K562 (cell line): ENCODE results near the gene BTF3L4. TPM values are rescaled to one million over a fixed set of nuclear protein-coding genes. Genes with fewer than 3 reads are reported as not detected.

Experiments
- BCL6 ChIP-seq: fragments of 250-450 bp; sonication (Bioruptor Pico); IDR thresholded peaks from 2 replicates; pipeline ENCODE4 v1.4.0; 2020
- ELF2 ChIP-seq: fragments of 250-450 bp; sonication (Bioruptor Pico); IDR thresholded peaks from 2 replicates; pipeline ENCODE4 v1.5.0; 2021; ENCODE audit warnings: mild to moderate bottlenecking
- FOXA1 ChIP-seq: fragments of 450-650 bp; IDR thresholded peaks from 2 replicates; pipeline ENCODE4 v1.6.1; 2016; ENCODE audit warnings: mild to moderate bottlenecking, borderline replicate concordance
- GTF2E2 ChIP-seq: fragments of 200-800 bp; sonication (Bioruptor generic); IDR thresholded peaks from 2 replicates; pipeline ENCODE4 v1.6.1; 2016; ENCODE audit warnings: missing genetic modification characterization, missing compliant biosample characterization
- HMG20A ChIP-seq: fragments of 450-650 bp; formaldehyde crosslinking; conservative IDR thresholded peaks from 2 replicates; pipeline ENCODE4 v1.4.0; 2020; ENCODE audit warnings: mild to moderate bottlenecking, mixed read lengths
- HMG20B ChIP-seq: fragments of 250-450 bp; sonication (Bioruptor Pico); IDR thresholded peaks from 2 replicates; pipeline ENCODE4 v1.5.0; 2021; ENCODE audit warnings: mild to moderate bottlenecking
- ILK ChIP-seq: fragments of 450-650 bp; IDR thresholded peaks from 2 replicates; pipeline ENCODE4 v1.6.1; 2016; ENCODE audit warnings: missing genetic modification characterization, low read depth, mild to moderate bottlenecking, missing compliant biosample characterization, moderate library complexity, borderline replicate concordance
- JUN ChIP-seq, 2 experiments: sonication (generic) in 1 of 2; formaldehyde crosslinking in 1 of 2; IDR thresholded peaks; 2 replicates each; pipeline versions ENCODE4 v1.6.1 to v1.8.0; 2012 to 2022; ENCODE audit warnings: borderline replicate concordance in 2 of 2, mild to moderate bottlenecking in 2 of 2, improper control_type of control experiment in 1 of 2, low read depth in 1 of 2, low read length in 1 of 2, missing genetic modification reagents in 1 of 2
- KLF16 ChIP-seq: IDR thresholded peaks from 2 replicates; pipeline ENCODE4 v1.6.1; 2016; ENCODE audit warnings: antibody characterized with exemption
- NBN ChIP-seq: fragments of 450-650 bp; IDR thresholded peaks from 2 replicates; pipeline ENCODE4 v1.6.1; 2016; ENCODE audit warnings: low read depth, mild to moderate bottlenecking
- PHB ChIP-seq: fragments of 250-450 bp; sonication (Bioruptor Pico); IDR thresholded peaks from 2 replicates; pipeline ENCODE4 v1.5.0; 2021
- SRSF9 ChIP-seq: fragments of 200-400 bp; formaldehyde crosslinking; IDR thresholded peaks from 2 replicates; pipeline ENCODE4 v1.6.1; 2017; ENCODE audit warnings: low read depth, low read length, borderline replicate concordance
- TRIM25 ChIP-seq: fragments of 450-650 bp; IDR thresholded peaks from 2 replicates; pipeline ENCODE4 v1.7.0; 2016; ENCODE audit warnings: borderline replicate concordance
- ZBTB17 ChIP-seq: fragments of 450-650 bp; formaldehyde crosslinking; IDR thresholded peaks from 2 replicates; pipeline ENCODE4 v1.4.0; 2020; ENCODE audit warnings: mild to moderate bottlenecking
- ZFPM2 ChIP-seq: fragments of 250-450 bp; sonication (Bioruptor Pico); IDR thresholded peaks from 2 replicates; pipeline ENCODE4 v1.5.1; 2022; ENCODE audit warnings: mild to moderate bottlenecking
- ZKSCAN1 ChIP-seq: fragments of 150-350 bp; IDR thresholded peaks from 2 replicates; pipeline ENCODE4 v1.6.1; 2016; ENCODE audit warnings: low read depth, low read length
- ZNF121 ChIP-seq: sonication (generic); formaldehyde crosslinking; conservative IDR thresholded peaks from 2 replicates; pipeline ENCODE4 v1.8.0; 2022; ENCODE audit warnings: missing genetic modification reagents
- ZNF277 ChIP-seq: fragments of 250-450 bp; sonication (Bioruptor Pico); IDR thresholded peaks from 2 replicates; pipeline ENCODE4 v1.8.0; 2022; ENCODE audit warnings: inconsistent platforms, mild to moderate bottlenecking, moderate library complexity, borderline replicate concordance
- ZNF3 ChIP-seq: fragments of 250-450 bp; sonication (Bioruptor Pico); IDR thresholded peaks from 2 replicates; pipeline ENCODE4 v1.5.0; 2021; ENCODE audit warnings: mild to moderate bottlenecking, moderate library complexity
- ZNF609 ChIP-seq: sonication (generic); formaldehyde crosslinking; IDR thresholded peaks from 2 replicates; pipeline ENCODE4 v1.8.1; 2023; ENCODE audit warnings: missing genetic modification reagents, mild to moderate bottlenecking, borderline replicate concordance
- polyA plus RNA-seq, 8 experiments: library from polyadenylated mRNA; depleted of rRNA in 4 of 8; stranded (reverse) in 5 of 8; unstranded in 3 of 8; fragments of >200 nt; fragmentation: Nextera tagmentation in 2 of 8; fragmentation: Illumina TruSeq in 1 of 8; extraction: Ambion mirVana in 2 of 8; extraction: Trizol in 1 of 8; gene quantifications; 2 replicates each; pipeline versions ENCODE4 v1.2.1 to v1.2.3, GENCODE V29; 2011 to 2014; ENCODE audit warnings: inconsistent platforms in 1 of 8, missing spikeins in 1 of 8
- total RNA-seq, 7 experiments: library from RNA; depleted of rRNA in 6 of 7; stranded (reverse); fragments of >200 nt in 6 of 7; fragmentation: Illumina TruSeq in 2 of 7; extraction: Trizol in 2 of 7; gene quantifications; 2 replicates each; pipeline versions ENCODE4 v1.2.1 to v1.2.3, GENCODE V29; 2011 to 2021; ENCODE audit warnings: low replicate concordance in 1 of 7

BTF3L4 gene
- total and polyA plus RNA-seq, 9 of the 15 experiments (the other 6 are each of a cell fraction or from before 2014, with no cell fraction given): 40.1 to 106 (median 88.8) TPM

- peak; percentile 60; the same call in 1 of the 2 replicates for TF ChIP-seq JUN (IDR thresholded peaks at IDR 0.05; ENCODE audit: borderline replicate concordance, low read depth, low read length)
- TF ChIP-seq JUN (CRISPR knock-in tag; IDR thresholded peaks at IDR 0.05; ENCODE audit: borderline replicate concordance): peak; percentile 53; the same call in 1 of the 2 replicates
- peak; percentile 19; the same call in 1 of the 2 replicates for TF ChIP-seq NBN
- TF ChIP-seq ZBTB17: peak; percentile 76; the same call in 1 of the 2 replicates
- no peak for TF ChIP-seq HMG20B (CRISPR knock-in tag)
- TF ChIP-seq TRIM25: no peak
- TF ChIP-seq HMG20A: no peak
- no peak for TF ChIP-seq ZFPM2 (CRISPR knock-in tag)
- TF ChIP-seq ZNF277 (CRISPR knock-in tag): no peak
- TF ChIP-seq FOXA1: no peak
- peak; percentile 66; the same call in 1 of the 2 replicates for TF ChIP-seq PHB (CRISPR knock-in tag)
- no peak for TF ChIP-seq ZNF121 (CRISPR knock-in tag)
- no peak for TF ChIP-seq ILK
- 0 out of 2 replicates have a peak, but pooled peaks have one; percentile 30 for TF ChIP-seq BCL6
- peak; percentile 79 for TF ChIP-seq GTF2E2
- no peak for TF ChIP-seq KLF16
- 0 out of 2 replicates have a peak, but pooled peaks have one; percentile 45 for TF ChIP-seq ZKSCAN1
- TF ChIP-seq ELF2 (CRISPR knock-in tag): peak; percentile 99
- TF ChIP-seq ZNF3 (CRISPR knock-in tag): 0 out of 2 replicates have a peak, but pooled peaks have one; percentile 24
- peak; percentile 73; the same call in 1 of the 2 replicates for TF ChIP-seq ZNF609 (CRISPR knock-in tag)
- TF ChIP-seq SRSF9: no peak
Observed at GRCh38 chr1:52033190-52034049, 22.7 kb upstream of the BTF3L4 start, which contains the start of gene KTI12 (continued).
